NCI-H187 (cell line): Measurements from ENCODE around the gene TUBGCP2.

Experiments
- DNase-seq, 2 experiments: peaks; one replicate each; lab custom pipeline; 2025; lab: John Stamatoyannopoulos, UW

Gene TUBGCP2

DNA sequence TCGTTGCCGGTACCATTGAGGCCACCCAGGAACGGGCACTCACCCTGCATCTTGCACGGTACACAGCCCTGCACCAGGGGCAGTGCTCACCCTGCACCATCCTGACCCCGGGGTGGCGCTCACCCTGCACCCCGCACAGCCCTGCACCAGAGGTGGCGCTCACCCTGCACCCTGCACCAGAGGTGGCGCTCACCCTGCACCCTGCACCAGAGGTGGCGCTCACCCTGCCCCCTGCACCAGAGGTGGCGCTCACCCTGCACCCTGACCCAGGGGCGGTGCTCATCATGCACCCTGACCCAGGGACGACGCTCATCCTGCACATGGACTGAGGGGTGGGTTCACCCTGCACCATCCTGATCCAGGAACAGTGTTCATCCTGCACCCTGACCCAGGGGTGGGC is 6.4 kb downstream of the TUBGCP2 start:
- no peak for DNase-seq

DNA sequence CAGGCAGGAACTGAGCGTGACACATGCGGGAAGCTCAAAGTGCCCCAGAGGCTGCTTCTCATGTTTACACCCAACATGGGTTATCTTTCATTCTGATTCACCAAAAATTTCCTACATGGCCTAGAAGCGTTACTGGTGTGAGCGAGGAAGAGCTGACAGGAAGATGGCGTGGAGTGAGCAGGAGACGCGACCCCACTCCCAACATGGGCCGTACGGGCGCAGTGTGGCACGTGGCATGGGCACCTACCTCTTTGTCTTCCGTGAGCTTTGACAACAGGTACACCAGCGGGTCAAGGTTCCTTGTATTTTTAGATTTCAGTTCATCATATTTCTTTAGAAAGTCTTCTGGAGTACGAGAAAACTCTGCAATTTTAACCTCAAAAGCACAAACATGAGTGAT is 8.9 kb downstream of the TUBGCP2 start:
- DNase-seq: no peak

- DNase-seq: no peak
Observed at GRCh38 chr10:133299224-133299623, 9.4 kb downstream of the TUBGCP2 start.

DNA sequence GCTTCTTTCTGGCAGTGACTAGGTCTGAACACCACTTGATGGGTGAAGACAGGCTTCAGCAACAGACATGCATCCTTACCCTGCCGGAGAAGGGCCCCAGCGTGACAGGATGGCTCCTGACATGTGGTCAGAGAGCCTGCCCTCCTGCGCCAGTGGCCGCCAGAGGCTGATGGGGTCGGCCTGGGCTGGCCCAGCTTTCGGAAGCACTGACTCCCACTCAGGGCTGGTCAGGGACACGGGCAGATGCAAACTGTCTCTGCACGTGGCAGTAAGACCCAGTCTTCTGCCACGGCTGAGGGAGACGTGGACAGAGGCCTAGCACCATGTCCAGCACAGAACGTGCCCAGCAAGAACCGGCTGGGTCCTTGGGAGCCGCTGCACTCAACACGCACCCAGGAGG is 10.2 kb downstream of the TUBGCP2 start:
- no peak for DNase-seq

GRCh38 chr10:133297504-133297903 is 11.2 kb downstream of the TUBGCP2 start:
- no peak for DNase-seq

GRCh38 chr10:133295426-133296320 is 13.0 kb downstream of the TUBGCP2 start:
- DNase-seq: no peak

DNA sequence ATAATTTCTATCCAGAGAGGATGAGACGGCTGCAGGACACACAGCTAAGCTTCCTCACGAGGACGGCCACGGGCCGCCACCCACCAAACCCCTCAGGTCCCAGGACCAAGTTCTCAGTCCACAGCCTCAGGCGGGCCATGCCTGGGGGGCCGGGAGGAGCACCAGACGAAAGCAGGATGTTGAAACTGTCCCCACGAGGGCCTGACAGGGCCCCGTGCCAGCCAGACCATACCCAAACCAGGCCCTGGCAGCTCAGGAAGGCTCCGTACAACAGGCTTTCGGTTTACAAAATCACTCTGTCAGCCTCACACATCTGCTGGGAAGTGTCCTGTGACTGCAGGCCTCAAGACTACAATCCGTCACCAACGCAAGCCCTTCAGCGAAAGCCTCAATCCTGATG is 14.5 kb downstream of the TUBGCP2 start:
- DNase-seq: no peak

GRCh38 chr10:133293810-133294119 is 14.9 kb downstream of the TUBGCP2 start:
- no peak for DNase-seq

DNA sequence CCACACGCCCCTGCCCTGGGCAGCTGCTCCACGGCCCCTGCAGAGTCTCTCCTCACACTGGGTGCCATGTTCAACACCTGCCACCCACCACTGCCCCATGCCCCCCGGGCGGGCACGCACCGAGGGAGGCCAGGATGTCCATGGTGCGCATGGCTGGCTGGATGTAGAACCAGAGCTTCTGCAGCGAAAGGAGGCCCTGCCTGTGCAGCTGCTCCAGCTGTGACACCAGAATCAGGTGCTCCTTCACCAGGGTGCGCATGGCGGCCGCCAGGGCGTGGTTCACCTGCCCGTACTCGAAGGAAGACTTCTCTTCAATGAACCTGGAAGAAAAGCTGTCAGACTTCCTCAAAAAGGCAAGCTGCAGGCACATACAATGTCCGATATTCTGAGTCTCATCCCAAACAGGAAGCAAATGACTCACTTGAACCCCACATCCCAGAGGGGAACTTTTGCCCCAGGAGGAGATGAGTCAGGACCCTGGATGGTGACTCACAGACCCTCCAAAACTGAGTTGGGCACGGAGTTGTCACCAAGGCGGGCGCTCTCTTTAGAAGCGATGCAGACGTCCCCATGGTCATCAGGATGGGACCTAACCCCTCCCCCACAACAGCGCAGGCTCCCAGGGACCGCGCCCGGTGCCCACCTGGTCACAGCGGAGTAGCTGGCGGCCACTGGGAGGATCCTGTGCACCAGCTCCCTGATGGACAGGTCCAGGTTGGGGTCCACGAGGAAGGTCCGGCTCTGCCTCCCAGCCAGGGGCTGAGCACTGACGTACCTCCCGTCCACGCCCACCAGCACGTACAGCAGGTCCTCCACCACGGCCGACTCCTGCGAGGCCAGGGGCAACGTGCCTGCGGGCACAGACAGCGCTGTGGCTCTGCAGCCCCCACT is 15.5 kb downstream of the TUBGCP2 start:
- no peak for DNase-seq

- no peak for DNase-seq
Observed at GRCh38 chr10:133289761-133290160, 18.9 kb downstream of the TUBGCP2 start.

DNA sequence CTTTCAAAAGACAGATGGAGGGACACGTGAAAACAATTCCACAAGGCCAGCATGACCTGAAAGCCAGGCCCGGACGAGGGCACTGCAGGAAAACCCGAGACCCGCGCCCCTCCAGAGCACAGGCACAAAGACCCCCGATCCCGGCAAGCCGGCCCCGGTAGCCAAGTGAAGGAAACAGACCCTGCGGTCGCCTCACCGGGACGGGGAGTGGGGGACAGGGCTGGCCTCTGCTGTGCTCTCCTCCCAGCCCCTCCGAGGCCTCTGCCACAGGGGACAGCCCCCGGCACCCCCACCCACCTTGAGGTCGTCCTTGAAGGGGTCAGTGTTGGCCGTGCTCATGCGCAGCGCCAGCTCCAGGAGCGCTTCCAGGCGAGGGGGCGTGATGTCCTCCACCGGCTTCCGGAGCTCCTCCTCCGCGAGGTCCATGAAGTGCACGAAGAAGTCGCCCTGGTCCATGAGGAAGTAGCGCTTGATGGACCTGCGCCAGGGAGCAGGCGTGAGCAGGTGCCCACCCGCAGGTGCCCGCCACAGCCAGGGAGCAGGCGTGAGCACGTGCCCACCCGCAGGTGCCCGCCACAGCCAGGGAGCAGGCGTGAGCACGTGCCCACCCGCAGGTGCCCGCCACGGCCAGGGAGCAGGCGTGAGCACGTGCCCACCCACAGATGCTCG is 20.7 kb downstream of the TUBGCP2 start:
- DNase-seq: no peak

- no peak for DNase-seq
Observed at GRCh38 chr10:133286366-133286765, 22.3 kb downstream of the TUBGCP2 start.

DNA sequence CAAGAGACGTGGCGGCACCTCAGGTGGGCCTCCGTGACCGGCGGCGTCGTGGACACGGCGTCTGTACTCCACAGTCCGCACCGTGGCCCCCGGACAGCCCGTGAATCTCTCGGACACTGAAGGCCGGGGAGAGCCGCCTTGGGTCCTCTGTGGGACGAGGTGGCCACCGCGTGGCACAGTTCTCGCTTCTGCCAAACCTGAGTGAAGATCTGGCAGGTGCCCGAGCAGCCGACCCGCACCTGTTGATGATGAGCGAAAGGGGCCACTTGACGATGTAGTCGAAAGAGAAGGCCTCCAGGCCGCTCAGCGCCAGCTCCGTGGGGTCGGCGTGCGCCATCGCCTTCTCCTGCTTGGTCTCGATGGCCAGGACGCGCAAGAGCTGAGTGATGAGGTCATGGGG is 23.5 kb downstream of the TUBGCP2 start:
- DNase-seq: no peak

DNA sequence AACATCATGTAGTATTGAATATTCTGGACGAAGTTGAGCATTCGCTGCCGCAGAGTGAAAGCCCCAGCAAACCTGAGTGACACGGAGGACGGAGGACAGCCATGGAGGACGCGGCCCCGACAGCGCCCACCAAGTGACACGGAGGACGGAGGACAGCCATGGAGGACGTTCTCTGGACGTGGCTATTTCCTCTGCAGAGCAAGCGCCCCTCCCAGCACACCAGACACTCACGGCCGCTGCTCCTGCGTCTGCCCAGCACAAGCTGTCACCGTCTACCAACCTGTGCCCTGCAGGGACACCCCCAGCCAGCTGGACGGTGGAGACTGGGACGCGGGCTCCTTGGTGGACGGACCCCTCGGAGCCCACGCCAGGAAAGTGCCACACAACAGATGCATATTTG is 24.7 kb downstream of the TUBGCP2 start:
- DNase-seq: no peak

DNA sequence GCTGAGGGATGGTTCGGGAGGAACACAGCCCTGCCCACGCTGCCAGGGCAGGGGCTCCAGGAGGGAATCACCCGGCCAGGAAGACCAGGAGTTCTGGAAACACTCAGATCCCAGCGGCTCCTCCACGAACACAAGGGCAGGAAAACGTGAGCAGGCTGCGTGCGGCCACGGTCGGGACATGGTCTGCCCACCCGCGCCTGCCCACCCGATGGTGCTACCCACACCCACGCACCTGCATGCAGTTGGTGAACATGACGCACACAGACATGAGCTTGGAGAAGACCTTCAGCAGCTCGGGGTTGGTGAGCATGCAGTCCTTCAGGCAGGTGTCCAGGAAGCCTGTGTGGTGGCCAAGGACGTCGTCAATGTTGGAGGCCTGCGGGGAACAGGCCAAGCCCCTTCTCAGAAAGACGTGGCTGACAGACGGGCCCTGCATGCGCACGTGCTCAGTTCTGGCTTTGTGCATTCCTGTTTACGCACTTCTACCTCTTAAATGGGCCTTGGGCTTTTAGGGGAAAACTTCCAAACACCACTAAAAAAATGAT is 25.8 kb downstream of the TUBGCP2 start:
- no peak for DNase-seq

DNA sequence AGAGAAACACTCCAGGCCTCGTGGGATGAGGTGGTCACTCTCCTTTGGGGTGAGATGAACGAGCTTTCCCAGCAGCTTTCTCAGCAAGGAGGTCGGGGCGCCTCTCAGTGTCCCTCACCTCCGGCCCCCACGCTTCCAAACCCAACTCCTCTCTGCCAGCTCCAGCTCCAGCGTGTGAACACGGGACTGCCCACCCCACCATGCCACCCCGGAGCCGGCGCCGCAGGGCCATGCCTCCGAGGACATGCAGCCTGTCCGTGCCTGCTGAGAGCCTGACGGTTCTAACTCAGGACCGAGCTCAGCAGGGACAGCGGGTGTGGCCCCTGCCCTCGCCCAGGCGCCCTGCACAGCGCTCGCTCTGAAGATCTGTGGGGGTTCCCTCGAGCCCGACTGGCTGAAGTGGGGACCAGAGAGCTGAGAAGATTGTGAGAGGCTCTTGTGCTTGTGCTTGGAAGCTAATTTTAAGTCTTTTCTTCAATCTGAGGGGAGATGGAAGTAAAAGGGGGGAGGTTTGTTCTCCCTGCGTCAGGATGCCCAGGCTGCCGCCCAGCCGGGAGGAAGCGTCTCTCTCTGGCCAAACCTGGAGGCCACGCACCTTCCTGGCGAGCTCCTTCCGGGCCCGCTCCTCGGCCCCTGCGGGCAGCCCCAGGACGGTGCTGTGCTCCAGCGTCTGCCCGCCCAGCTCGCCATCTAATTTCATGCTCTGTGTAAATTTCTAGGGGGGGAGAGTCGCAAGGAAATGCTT is 26.9 kb downstream of the TUBGCP2 start:
- no peak for DNase-seq

DNA sequence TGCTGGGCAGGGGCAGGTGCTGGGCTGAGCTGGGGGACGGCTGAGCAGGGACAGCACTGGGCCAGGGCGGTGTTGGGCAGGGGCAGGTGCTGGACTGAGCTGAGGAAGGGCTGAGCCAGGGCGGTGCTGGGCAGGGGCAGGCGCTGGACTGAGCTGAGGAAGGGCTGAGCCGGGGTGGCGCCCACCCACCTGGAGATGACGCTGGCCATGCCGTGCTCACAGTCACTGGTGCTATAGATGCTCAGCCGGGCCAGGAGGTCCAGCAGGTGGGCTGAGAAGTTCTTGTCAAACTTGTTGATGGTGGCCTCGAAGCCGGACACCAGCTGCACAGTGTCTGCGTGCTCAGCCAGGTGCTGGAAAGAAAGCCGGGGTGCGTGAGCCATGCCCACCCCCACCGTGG is 27.6 kb downstream of the TUBGCP2 start:
- no peak for DNase-seq

DNA sequence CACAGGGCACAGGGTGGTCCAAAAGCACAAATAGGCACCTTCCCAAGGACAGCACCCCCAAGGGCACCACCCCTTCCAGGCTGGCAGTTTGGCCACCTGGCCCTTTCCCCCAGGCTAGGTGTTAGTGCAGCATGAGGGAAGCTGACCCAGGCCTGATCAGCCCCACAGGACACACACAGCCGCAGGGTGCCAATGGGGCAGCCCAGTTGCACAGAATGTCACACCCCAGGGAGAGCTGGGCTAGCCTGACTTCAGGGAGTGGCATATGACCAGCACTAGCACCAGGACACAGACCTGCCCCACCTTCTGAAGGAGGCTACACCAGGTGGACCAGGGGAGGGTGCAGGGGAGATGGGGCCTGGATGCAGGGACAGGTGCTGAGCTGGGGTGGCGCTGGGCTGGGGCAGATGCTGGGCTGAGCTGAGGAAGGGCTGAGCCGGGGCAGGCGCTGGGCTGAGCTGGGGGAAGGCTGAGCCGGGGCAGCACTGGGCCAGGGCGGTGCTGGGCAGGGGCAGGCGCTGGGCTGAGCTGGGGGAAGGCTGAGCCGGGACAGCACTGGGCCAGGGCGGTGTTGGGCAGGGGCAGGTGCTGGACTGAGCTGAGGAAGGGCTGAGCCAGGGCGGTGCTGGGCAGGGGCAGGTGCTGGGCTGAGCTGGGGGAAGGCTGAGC is 28.1 kb downstream of the TUBGCP2 start:
- no peak for DNase-seq

DNA sequence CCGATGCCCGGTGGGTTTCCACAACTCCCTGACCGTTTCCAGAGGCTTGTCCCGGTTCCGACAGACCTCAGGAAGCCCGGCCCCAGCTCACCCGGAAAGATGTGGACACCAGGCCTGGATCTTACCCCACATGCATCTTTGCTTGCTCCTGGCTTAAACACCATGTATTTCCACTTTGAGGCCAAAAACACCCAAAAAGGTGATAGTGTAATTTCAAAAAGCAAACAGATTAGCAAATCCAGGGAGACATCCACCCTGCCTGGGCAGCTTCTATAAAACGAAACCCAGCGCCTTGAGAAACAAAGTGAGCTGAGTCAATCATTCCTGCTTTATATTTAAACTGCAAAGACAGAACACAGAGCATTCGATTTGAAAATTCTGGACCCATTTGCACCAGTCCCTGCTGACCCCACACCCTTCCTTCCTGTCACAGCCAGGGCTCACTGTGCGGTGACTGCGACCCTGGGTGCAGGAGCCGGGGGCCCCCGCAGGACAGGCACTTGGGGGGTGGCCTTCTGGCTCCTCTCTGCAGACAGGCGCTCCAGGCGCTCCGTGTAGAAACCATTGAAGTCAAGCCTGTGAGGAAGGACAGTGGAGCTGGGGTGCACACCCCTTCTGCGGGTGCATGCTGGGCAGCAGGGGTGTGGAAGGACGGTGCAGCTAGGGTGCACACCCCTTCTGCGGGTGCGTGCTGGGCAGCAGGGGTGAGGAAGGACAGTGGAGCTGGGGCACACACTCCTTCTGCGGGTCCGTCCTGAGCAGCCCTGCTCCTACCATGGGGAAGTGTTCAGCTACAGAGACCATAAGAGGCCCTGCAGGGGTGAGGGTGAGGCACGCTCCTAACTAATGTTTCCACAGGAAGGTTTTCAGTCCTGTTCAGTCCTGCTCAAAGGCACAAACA is 29.1 kb downstream of the TUBGCP2 start:
- DNase-seq: no peak
